Stimulated activated CD4-positive, alpha-beta T cell treated with anti-CD3 and anti-CD28 coated beads, Interleukin-2, amount 100 ng/mL, for 24 hours (primary cell): Measurements from ENCODE around the gene CBFA2T3.
"Not testable (repeated sequence)": the region's sequence is repeated elsewhere in the genome, so short reads cannot be mapped to it uniquely, and the experiment has no call there.

ENCODE experiments used
- DNase-seq, 2 donors: peaks; one replicate each; pipeline ENCODE4 v3.0.0-alpha.2; 2020

CBFA2T3 gene

DNA sequence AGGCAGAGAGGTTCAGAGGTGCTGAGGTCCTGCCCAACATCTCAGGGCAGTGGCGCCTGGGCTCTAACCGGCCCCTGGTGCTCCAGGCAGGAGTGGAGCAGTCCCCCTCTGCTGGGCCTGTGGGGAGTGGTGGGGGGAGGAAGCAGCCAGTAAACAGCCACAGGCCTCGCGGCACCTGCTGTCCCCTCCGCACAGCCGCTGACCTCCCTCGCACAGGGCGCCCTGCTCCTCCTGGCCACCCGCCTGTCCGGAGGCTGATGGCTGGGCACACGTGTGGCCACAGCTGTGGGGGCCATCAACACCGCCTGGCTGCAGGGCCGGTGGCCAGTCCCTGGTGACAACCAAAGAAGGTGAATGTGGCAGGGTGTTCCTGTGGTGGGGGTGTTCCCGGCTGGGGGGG lies 73.7 kb downstream of the CBFA2T3 start:
- no peak for DNase-seq

GRCh38 chr16:88902744-88903143 lies 74.3 kb downstream of the CBFA2T3 start:
- DNase-seq: no peak

- no peak for DNase-seq
Observed at GRCh38 chr16:88901718-88902337, 75.2 kb downstream of the CBFA2T3 start.

DNA sequence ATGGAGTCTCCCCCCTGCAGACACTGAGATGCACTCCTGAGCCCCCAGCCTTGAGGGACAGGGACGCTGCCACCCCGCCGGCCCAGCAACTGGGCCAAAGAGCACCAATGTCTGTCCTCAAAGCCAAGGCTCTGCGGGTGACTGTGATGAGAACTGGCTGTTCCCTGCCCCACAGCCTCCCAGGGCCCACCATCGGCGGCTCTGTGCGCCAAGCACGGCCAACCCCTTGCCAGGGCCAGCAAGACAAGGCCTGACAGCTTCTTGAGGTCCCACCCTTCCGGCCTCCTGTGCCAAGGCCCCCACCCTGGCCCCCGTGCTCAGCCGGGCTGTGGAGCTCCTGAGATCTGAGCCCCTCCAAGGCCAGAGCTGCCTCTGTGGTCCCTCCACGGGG lies 76.3 kb downstream of the CBFA2T3 start:
- no peak for DNase-seq

- DNase-seq: no peak
Observed at GRCh38 chr16:88899901-88900661, 76.9 kb downstream of the CBFA2T3 start.

GRCh38 chr16:88897696-88898425 lies 79.1 kb downstream of the CBFA2T3 start:
- no peak for DNase-seq

DNA sequence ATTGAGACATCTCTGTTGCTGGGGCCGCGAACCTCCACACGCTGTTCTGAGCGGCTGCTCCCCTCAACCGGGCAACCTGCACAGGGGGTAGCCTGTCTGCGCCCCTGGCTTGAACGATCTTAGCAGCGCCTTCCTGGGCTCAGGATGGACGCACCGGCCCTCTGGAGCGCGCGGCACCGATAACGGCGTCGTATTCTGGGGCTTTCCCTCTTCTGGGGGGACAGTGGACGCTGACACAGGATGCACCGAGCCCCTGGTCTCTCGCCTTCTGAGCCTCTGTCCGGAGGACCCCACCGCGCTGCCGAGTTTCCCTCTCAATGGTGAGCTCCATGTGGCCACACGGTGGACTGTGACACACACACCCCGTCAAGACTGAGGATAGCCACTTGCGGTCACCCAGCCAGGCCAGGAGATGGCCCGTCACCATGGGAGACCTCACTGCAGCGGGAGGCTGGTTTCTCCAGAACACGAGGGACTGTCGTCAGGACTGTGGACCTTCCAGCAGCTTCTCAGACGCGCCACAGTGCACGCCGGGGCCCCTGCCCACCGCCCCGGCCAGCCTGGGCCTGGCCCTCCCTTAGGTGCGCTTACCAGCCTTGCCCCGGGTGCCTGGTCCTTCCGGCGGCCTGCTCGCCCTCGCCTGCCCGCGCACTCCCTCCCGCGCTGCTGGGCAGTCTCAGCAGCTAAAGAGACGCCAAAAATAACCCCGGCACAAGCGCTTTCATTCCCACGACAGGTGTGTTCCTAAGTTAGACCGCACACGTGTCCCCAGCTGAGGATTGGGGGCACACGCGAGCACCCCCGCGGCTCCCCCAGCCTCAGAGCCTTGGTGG lies 80.6 kb downstream of the CBFA2T3 start:
- no peak for DNase-seq

DNA sequence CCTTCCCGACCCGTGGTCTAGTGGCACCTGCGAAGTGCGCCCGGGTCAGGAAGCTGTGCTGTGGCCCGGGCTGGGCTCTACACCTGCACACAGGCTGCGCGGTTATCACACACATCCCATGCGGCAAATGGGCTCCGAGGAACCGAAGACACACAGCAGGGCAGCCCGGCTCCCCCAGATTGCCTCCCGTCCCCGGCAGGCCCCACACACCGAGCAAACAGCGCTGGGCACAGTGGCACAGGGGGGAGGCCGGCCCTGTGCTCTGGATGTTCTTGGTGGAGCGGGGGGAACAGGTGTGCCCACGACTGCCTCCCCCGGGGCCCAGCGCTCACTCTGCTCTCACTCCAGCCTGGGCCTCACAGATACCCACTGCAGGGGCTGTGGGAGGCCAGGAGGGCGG lies 81.7 kb downstream of the CBFA2T3 start:
- no peak for DNase-seq

- DNase-seq: no peak
Observed at GRCh38 chr16:88894681-88895300, 82.2 kb downstream of the CBFA2T3 start.

- not testable (repeated sequence) for DNase-seq
Observed at GRCh38 chr16:88894266-88894665, 82.7 kb downstream of the CBFA2T3 start.

GRCh38 chr16:88893127-88893968 lies 83.7 kb downstream of the CBFA2T3 start:
- DNase-seq: no peak

DNA sequence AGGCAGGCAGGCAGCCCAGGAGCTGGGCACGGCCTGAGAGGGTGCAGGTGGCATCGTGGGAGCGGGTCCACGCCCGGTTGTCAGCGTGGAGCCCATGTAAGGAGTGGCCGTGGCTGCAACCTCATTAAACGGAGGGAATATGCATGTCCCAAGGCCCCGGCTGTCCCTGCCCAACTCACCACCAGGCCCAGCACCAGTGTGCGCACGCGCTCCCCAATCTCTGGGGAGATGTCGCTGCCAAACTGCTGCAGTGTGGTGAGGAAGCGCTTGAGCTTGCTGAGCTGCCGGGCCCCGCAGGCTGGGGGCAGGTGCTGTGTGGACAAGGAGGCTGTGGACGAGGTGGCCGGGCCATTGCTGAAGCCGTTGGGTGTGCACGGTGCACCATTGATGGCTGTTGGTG lies 84.9 kb downstream of the CBFA2T3 start:
- DNase-seq: no peak

GRCh38 chr16:88891083-88891482 lies 85.9 kb downstream of the CBFA2T3 start:
- DNase-seq: no peak

DNA sequence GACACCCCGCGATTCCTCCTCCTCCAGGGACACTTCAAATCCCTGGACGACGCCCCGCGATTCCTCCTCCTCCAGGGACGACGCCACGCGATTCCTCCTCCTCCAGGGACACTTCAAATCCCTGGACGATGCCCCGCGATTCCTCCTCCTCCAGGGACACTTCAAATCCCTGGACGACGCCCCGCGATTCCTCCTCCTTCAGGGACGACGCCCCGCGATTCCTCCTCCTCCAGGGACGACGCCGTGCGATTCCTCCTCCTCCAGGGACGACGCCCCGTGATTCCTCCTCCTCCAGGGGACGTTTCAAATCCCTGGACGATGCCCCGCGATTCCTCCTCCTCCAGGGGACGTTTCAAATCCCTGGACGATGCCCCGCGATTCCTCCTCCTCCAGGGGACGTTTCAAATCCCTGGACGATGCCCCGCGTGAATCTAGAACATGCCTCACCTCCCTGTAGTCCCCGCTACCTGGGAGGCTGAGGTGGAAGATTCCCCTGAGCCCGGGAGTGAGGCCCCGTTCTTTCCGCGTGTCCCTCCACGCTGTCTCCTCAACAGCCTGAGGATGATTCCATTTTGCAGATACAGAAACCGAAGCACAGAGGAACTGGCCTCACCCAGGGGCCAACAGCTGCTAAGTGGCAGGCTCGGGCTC lies 87.2 kb downstream of the CBFA2T3 start:
- DNase-seq: not testable (repeated sequence)

- no peak for DNase-seq
Observed at GRCh38 chr16:88888461-88889387, 88.3 kb downstream of the CBFA2T3 start.

DNA sequence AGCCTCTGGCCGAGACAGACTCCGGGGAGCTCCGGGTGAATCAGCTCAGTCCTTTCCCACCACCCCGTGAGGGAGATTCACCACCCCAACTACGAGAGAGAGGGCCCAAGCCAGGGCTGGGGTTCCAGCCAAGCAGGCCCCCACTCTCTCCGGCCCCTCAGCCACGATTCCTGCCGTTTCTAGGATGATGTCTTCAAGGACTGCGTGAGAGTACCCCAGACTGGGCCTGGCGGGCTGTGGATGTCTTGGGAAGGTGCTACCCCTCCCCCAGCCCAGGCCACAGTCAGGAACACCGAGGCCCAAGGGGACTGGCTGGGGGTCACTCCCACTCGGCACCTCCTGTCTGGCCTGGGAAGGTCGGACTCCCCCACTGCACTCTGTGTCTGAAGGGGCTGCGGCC lies 89.0 kb downstream of the CBFA2T3 start:
- DNase-seq: no peak

DNA sequence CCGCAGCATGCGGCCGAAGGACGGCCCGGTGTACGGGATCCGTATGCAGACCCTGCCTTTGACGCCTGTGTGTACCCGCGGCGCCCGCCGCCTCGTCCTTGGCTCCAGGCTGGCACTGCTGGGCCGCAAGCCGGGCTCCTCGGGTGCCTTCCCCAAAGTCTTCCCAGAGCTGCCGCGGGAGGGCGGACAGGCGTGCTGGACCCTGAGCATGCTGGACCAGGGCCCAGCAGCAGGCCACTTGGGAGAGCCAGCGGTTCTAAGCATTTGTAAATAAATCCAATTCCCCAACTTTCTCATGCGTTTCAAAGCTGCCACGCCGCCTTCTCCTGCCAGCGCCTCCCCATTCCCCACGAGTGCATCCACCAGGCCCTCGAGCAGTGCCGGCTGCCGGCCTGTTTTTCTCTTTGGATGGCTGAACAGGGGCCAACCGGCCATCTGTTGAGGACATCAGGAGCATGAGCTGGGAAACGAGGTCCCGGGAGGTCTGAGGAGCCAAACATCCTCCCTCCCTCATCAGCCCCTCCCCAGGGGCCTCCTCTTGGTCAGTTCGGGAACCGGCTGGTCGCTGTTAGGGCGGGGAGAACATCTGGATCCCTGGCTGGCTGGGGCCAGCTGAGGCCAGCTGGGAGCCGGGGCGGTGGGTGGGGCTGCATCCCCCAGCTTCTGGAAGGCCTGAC lies 90.0 kb downstream of the CBFA2T3 start:
- no peak for DNase-seq

GRCh38 chr16:88886420-88886844 lies 90.6 kb downstream of the CBFA2T3 start:
- no peak for DNase-seq

DNA sequence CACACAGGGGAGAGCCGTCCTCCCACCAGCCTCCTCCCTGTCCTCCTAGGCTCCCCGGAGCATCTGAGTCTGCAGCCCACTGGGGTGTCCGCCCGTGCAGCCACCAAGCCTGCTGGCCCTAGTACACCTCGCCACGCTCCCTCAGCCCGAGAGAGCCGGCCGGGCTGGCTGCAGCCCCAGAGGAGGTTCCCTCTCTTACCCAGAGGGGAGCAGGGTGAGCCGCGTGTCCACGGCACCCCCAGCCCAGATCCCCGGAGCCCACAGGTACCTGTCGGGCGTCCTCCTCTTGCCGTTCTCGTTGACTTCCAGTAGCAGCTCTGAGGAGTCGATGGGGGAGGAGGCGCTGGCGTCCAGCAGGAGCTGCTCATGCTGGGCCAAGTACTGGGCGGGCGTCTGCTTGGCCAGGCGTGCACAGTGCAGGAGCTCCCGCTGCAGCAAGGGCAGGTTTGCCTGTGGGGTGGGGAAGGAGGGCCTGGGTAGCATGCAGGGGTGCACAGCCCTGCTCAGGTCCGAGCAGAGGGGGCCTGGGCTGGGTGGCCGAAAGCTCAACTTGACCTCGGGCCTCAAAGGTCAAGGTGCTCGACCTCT lies 91.2 kb downstream of the CBFA2T3 start:
- DNase-seq: no peak
